ENCODE measurements around the gene C15orf61. TPM values are rescaled to one million over a fixed set of nuclear protein-coding genes. Genes with fewer than 3 reads are reported as not detected.

The C15orf61 gene
- total and polyA plus RNA-seq, 2 of the 13 experiments (the other 11 are each of a cell fraction or from before 2014, with no cell fraction given), result 2.1 to 6.6 TPM

- ChIA-PET CTCF (ENCODE audit: low intra/inter-chr PET ratio, low total read pairs) (no interaction called here), POLR2A (no interaction called here)
- in situ Hi-C loops (cut with HindIII; ENCODE audit: extremely low pct_ligation_motif_present, low pct_unique_long_range_greater_than_20kb) (no loop called here), intact Hi-C loops (cut with micrococcal nuclease; ENCODE audit: unreplicated experiment) (no loop called here)
- ATAC-seq (no peak), FAIRE-seq (no peak), DNase-seq (ENCODE audit: low spot score) (no peak)
- no TSS peak for BruUV-seq (replicated peaks)
- Histone ChIP-seq H3K9ac (ENCODE audit: insufficient read depth, low read depth, low read length) (no peak overlapping the region), H2AFZ (ENCODE audit: low read length) (no peak overlapping the region), H3K79me2 (ENCODE audit: insufficient read depth, low read length) (no peaks in the 10 kb centered on the region), H3K4me1 (ENCODE audit: insufficient read depth, low read length) (no peaks in the 10 kb centered on the region), H3K4me3 (replicated peaks in 1 of 3; ENCODE audit: insufficient read depth in 1 of 3, low read depth in 2 of 3, low read length in 3 of 3) (no peak overlapping the region), H3K4me2 (ENCODE audit: low read depth, low read length) (no peak overlapping the region), H3K27me3 (ENCODE audit: control insufficient read depth in 1 of 2, insufficient read depth in 2 of 2, low read length in 2 of 2) (no peaks in the 10 kb centered on the region), H3K9me3 (ENCODE audit: low read length) (no peaks in the 10 kb centered on the region), H3K27ac (ENCODE audit: extremely low read length, insufficient read depth, low read length) (no peak overlapping the region), H3K36me3 (replicated peaks in 1 of 2; ENCODE audit: control insufficient read depth in 1 of 2, insufficient read depth in 2 of 2, low read length in 2 of 2) (no peaks in the 10 kb centered on the region), H4K20me1 (ENCODE audit: insufficient read depth, low read length) (no peaks in the 10 kb centered on the region)
- TF ChIP-seq TIGD3 (CRISPR knock-in tag; IDR thresholded peaks at IDR 0.05; ENCODE audit: borderline replicate concordance) (no peak), E2F1 (CRISPR knock-in tag; IDR thresholded peaks at IDR 0.05) (no peak), ZNF546 (CRISPR knock-in tag; conservative IDR thresholded peaks at IDR 0.05) (no peak), ZNF12 (CRISPR knock-in tag; IDR thresholded peaks at IDR 0.05) (no peak), TBX2 (CRISPR knock-in tag; IDR thresholded peaks at IDR 0.05; ENCODE audit: borderline replicate concordance) (no peak)
- WGBS (ENCODE audit: low lambda C conversion rate), result 93% methylated on average over 1 of the region's 1 CpG
These were observed 40.2 kb upstream of the C15orf61 start for GRCh38 chr15:67480741-67481140.

GRCh38 chr15:67481680-67482079 lies 39.3 kb upstream of the C15orf61 start:
- H3K27ac ChIP-seq (ENCODE audit: extremely low read length, insufficient read depth, low read length), result no peak overlapping the region
- H3K9ac ChIP-seq (ENCODE audit: insufficient read depth, low read depth, low read length), result no peak overlapping the region
- no TSS peak for BruUV-seq (replicated peaks)
- no peaks in the 10 kb centered on the region for H3K36me3 ChIP-seq (replicated peaks in 1 of 2; ENCODE audit: control insufficient read depth in 1 of 2, insufficient read depth in 2 of 2, low read length in 2 of 2)
- no peak overlapping the region for H3K4me3 ChIP-seq (replicated peaks in 1 of 3; ENCODE audit: insufficient read depth in 1 of 3, low read depth in 2 of 3, low read length in 3 of 3)
- H3K27me3 ChIP-seq (ENCODE audit: control insufficient read depth in 1 of 2, insufficient read depth in 2 of 2, low read length in 2 of 2), result no peaks in the 10 kb centered on the region
- no peaks in the 10 kb centered on the region for H4K20me1 ChIP-seq (ENCODE audit: insufficient read depth, low read length)
- ChIA-PET POLR2A (no interaction called here), CTCF (ENCODE audit: low intra/inter-chr PET ratio, low total read pairs) (no interaction called here)
- H3K79me2 ChIP-seq (ENCODE audit: insufficient read depth, low read length), result no peaks in the 10 kb centered on the region
- no peak overlapping the region for H3K4me2 ChIP-seq (ENCODE audit: low read depth, low read length)
- DNase-seq (ENCODE audit: low spot score), result no peak
- H3K9me3 ChIP-seq (ENCODE audit: low read length), result no peaks in the 10 kb centered on the region
- H3K4me1 ChIP-seq (ENCODE audit: insufficient read depth, low read length), result no peaks in the 10 kb centered on the region
- no peak for ATAC-seq
- WGBS (ENCODE audit: low lambda C conversion rate), result 86% methylated on average over 2 of the region's 2 CpGs
- in situ Hi-C loops (cut with HindIII; ENCODE audit: extremely low pct_ligation_motif_present, low pct_unique_long_range_greater_than_20kb) (no loop called here), intact Hi-C loops (cut with micrococcal nuclease; ENCODE audit: unreplicated experiment) (no loop called here)
- no peak for FAIRE-seq
- no peak overlapping the region for H2AFZ ChIP-seq (ENCODE audit: low read length)
- TF ChIP-seq SRSF9 (IDR thresholded peaks at IDR 0.05; ENCODE audit: borderline replicate concordance, insufficient read depth, low read depth, low read length, poor library complexity, severe bottlenecking) (no peak), ZNF503 (CRISPR knock-in tag; IDR thresholded peaks at IDR 0.05) (no peak), HMGXB4 (CRISPR knock-in tag; IDR thresholded peaks at IDR 0.05; ENCODE audit: borderline replicate concordance in 1 of 2, low read depth in 1 of 2) (no peak), NCOR1 (IDR thresholded peaks at IDR 0.05; ENCODE audit: borderline replicate concordance, low read length) (no peak), JDP2 (CRISPR knock-in tag; IDR thresholded peaks at IDR 0.05; ENCODE audit: borderline replicate concordance) (no peak), ZNF207 (IDR thresholded peaks at IDR 0.05; ENCODE audit: borderline replicate concordance) (no peak), CC2D1A (CRISPR knock-in tag; IDR thresholded peaks at IDR 0.05) (no peak), ZMYM2 (CRISPR knock-in tag; IDR thresholded peaks at IDR 0.05) (no peak)
